Measurements from ENCODE around the gene ZMYM2. TPM values are rescaled to one million over a fixed set of nuclear protein-coding genes. Genes with fewer than 3 reads are reported as not detected.
A peak's percentile ranks its signal among the peaks of the same experiment; 100 is the strongest.

The ZMYM2 gene
- total RNA-seq, 6 donors from 2014 or later, result 36.8 to 101 (median 59.4) TPM

- peak overlapping the region in 3 of 4 donors; percentile 21 to 64 (median 38) for H3K4me3 ChIP-seq
- WGBS, 2 donors, result 70 to 88% methylated on average over 3 of the region's 3 CpGs
These were observed 161.4 kb downstream of the ZMYM2 start for GRCh38 chr13:20119960-20120359.

GRCh38 chr13:20121159-20121525, 162.6 kb downstream of the ZMYM2 start:
- no peak for ATAC-seq (ENCODE audit: low FRiP score in 2 of 2)

More at GRCh38 chr13:20119960-20120359, 161.4 kb downstream of the ZMYM2 start:
- Histone ChIP-seq H3K36me3 (no peaks in the 10 kb centered on the region), H3K27ac (peak overlapping the region in 3 of 4 donors; percentile 78 to 88 (median 86)), H3K9me3 (no peaks in the 10 kb centered on the region), H3K27me3 (no peaks in the 10 kb centered on the region), H3K4me1 (peaks cover 6 to 14% (median 10%) of the 10 kb centered on the region in 4 donors)
- no peak for TF ChIP-seq POLR2AphosphoS5 (IDR thresholded peaks at IDR 0.05)
- TF ChIP-seq POLR2A (IDR thresholded peaks at IDR 0.05), result no peak
- no peak for TF ChIP-seq EP300 (IDR thresholded peaks at IDR 0.05)
- TF ChIP-seq CTCF (IDR thresholded peaks at IDR 0.05), result no peak
- DNase-seq (no peak), ATAC-seq (ENCODE audit: low FRiP score in 2 of 2) (no peak)

GRCh38 chr13:20124303-20124702, 165.8 kb downstream of the ZMYM2 start:
- ATAC-seq (ENCODE audit: low FRiP score in 2 of 2), result no peak
- peaks cover 7 to 22% (median 17%) of the 10 kb centered on the region in 4 donors for H3K4me1 ChIP-seq
- no peaks in the 10 kb centered on the region for H3K36me3 ChIP-seq
- peaks cover 0 to 15% (median 4%) of the 10 kb centered on the region in 4 donors for H3K27me3 ChIP-seq
- H3K4me3 ChIP-seq, result no peak overlapping the region
- no peak overlapping the region for H3K27ac ChIP-seq
- TF ChIP-seq POLR2AphosphoS5 (IDR thresholded peaks at IDR 0.05), result no peak
- no peak for TF ChIP-seq CTCF (IDR thresholded peaks at IDR 0.05)
- TF ChIP-seq POLR2A (IDR thresholded peaks at IDR 0.05), result no peak
- 75 to 90% methylated on average over 1 of the region's 1 CpG for WGBS, 2 donors
- no peak for DNase-seq
- no peaks in the 10 kb centered on the region for H3K9me3 ChIP-seq

More at GRCh38 chr13:20121159-20121525, 162.6 kb downstream of the ZMYM2 start:
- no peaks in the 10 kb centered on the region for H3K27me3 ChIP-seq
- WGBS, 2 donors, result 49 to 60% methylated on average over 6 to 7 of the region's 7 CpGs
- H3K9me3 ChIP-seq, result no peaks in the 10 kb centered on the region
- peak overlapping the region in 3 of 4 donors; percentile 21 to 64 (median 38) for H3K4me3 ChIP-seq
- DNase-seq, result no peak
- H3K4me1 ChIP-seq, result peaks cover 6 to 14% (median 10%) of the 10 kb centered on the region in 4 donors
- no peaks in the 10 kb centered on the region for H3K36me3 ChIP-seq
- TF ChIP-seq POLR2AphosphoS5 (IDR thresholded peaks at IDR 0.05) (no peak), EP300 (IDR thresholded peaks at IDR 0.05) (no peak), POLR2A (IDR thresholded peaks at IDR 0.05) (no peak), CTCF (IDR thresholded peaks at IDR 0.05) (no peak)
- H3K27ac ChIP-seq, result peak overlapping the region in 2 of 4 donors; percentile 86 to 88

- H3K9me3 ChIP-seq, result no peaks in the 10 kb centered on the region
- H3K27me3 ChIP-seq, result peaks cover 0 to 15% (median 4%) of the 10 kb centered on the region in 4 donors
- ATAC-seq (ENCODE audit: low FRiP score in 2 of 2) (no peak), DNase-seq (no peak)
- 41 to 50% methylated on average over 4 of the region's 4 CpGs for WGBS, 2 donors
- no peak overlapping the region for H3K27ac ChIP-seq
- no peak overlapping the region for H3K4me3 ChIP-seq
- peaks cover 7 to 22% (median 14%) of the 10 kb centered on the region in 4 donors for H3K4me1 ChIP-seq
- no peaks in the 10 kb centered on the region for H3K36me3 ChIP-seq
- TF ChIP-seq POLR2AphosphoS5 (IDR thresholded peaks at IDR 0.05) (no peak), POLR2A (IDR thresholded peaks at IDR 0.05) (no peak), CTCF (IDR thresholded peaks at IDR 0.05) (no peak), EP300 (IDR thresholded peaks at IDR 0.05) (no peak)
These were observed 166.7 kb downstream of the ZMYM2 start for GRCh38 chr13:20125129-20125782.

GRCh38 chr13:20125783-20126165, 167.2 kb downstream of the ZMYM2 start:
- Histone ChIP-seq H3K27me3 (peaks cover 0 to 15% (median 4%) of the 10 kb centered on the region in 4 donors), H3K27ac (no peak overlapping the region), H3K9me3 (no peaks in the 10 kb centered on the region), H3K36me3 (no peaks in the 10 kb centered on the region), H3K4me1 (peaks cover 7 to 22% (median 14%) of the 10 kb centered on the region in 4 donors), H3K4me3 (no peak overlapping the region)
- TF ChIP-seq CTCF (IDR thresholded peaks at IDR 0.05), result no peak
- TF ChIP-seq EP300 (IDR thresholded peaks at IDR 0.05), result no peak
- no peak for DNase-seq
- 77 to 85% methylated on average over 4 of the region's 4 CpGs for WGBS, 2 donors
- no peak for ATAC-seq (ENCODE audit: low FRiP score in 2 of 2)

Data from upper lobe of left lung (tissue), 6 donors.